ENCODE data around the gene ANKMY1.

DNA sequence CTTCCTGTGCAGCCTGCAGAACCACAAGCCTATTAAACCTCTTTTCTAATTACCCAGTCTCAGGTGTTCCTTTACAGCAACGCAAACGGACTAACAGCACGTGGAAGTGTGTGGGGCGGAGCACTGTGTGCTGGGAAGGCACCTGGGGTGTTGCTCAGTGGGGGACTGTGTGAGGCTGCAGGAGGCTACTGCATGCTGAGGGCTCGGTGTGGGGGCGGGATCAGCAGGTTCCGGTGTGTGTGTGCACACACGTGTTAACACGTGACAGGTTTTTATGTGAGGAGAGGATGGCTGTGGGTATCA, 58.9 kb downstream of the ANKMY1 start:
- TF ChIP-seq POLR2AphosphoS5 (IDR thresholded peaks at IDR 0.05; ENCODE audit: low read depth) (no peak), EZH2 (IDR thresholded peaks at IDR 0.05; ENCODE audit: low read depth, unreplicated experiment) (no peak), CREB1 (CRISPR knock-in tag; IDR thresholded peaks at IDR 0.05; ENCODE audit: low read depth) (no peak), NANOG (IDR thresholded peaks at IDR 0.05; ENCODE audit: borderline replicate concordance) (no peak)
- TF ChIP-seq, protein P1, sequence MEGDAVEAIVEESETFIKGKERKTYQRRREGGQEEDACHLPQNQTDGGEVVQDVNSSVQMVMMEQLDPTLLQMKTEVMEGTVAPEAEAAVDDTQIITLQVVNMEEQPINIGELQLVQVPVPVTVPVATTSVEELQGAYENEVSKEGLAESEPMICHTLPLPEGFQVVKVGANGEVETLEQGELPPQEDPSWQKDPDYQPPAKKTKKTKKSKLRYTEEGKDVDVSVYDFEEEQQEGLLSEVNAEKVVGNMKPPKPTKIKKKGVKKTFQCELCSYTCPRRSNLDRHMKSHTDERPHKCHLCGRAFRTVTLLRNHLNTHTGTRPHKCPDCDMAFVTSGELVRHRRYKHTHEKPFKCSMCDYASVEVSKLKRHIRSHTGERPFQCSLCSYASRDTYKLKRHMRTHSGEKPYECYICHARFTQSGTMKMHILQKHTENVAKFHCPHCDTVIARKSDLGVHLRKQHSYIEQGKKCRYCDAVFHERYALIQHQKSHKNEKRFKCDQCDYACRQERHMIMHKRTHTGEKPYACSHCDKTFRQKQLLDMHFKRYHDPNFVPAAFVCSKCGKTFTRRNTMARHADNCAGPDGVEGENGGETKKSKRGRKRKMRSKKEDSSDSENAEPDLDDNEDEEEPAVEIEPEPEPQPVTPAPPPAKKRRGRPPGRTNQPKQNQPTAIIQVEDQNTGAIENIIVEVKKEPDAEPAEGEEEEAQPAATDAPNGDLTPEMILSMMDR (conservative IDR thresholded peaks at IDR 0.05; ENCODE audit: low read depth in 2 of 2), result no peak
- TF ChIP-seq, protein P2, sequence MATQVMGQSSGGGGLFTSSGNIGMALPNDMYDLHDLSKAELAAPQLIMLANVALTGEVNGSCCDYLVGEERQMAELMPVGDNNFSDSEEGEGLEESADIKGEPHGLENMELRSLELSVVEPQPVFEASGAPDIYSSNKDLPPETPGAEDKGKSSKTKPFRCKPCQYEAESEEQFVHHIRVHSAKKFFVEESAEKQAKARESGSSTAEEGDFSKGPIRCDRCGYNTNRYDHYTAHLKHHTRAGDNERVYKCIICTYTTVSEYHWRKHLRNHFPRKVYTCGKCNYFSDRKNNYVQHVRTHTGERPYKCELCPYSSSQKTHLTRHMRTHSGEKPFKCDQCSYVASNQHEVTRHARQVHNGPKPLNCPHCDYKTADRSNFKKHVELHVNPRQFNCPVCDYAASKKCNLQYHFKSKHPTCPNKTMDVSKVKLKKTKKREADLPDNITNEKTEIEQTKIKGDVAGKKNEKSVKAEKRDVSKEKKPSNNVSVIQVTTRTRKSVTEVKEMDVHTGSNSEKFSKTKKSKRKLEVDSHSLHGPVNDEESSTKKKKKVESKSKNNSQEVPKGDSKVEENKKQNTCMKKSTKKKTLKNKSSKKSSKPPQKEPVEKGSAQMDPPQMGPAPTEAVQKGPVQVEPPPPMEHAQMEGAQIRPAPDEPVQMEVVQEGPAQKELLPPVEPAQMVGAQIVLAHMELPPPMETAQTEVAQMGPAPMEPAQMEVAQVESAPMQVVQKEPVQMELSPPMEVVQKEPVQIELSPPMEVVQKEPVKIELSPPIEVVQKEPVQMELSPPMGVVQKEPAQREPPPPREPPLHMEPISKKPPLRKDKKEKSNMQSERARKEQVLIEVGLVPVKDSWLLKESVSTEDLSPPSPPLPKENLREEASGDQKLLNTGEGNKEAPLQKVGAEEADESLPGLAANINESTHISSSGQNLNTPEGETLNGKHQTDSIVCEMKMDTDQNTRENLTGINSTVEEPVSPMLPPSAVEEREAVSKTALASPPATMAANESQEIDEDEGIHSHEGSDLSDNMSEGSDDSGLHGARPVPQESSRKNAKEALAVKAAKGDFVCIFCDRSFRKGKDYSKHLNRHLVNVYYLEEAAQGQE (IDR thresholded peaks at IDR 0.05; ENCODE audit: unreplicated experiment), result no peak
